Left renal pelvis (tissue), 4 donors: ENCODE results near the gene ALLC. TPM values are rescaled to one million over a fixed set of nuclear protein-coding genes. Genes with fewer than 3 reads are reported as not detected.

ENCODE experiments used
- DNase-seq, 4 donors: peaks; one replicate each; pipeline ENCODE4 v3.0.0-alpha.2; 2013; ENCODE audit warnings: low read depth in 4 of 4, low spot score in 3 of 4
- polyA plus RNA-seq, 4 donors: library from polyadenylated mRNA; unstranded; fragments of 120-200 nt; gene quantifications; one replicate each; pipeline ENCODE4 v1.2.1, GENCODE V29; 2013; ENCODE audit not compliant: insufficient read length in 4 of 4

ALLC gene
- polyA plus RNA-seq, 4 donors, result 0.68 TPM; not detected in 3

DNA sequence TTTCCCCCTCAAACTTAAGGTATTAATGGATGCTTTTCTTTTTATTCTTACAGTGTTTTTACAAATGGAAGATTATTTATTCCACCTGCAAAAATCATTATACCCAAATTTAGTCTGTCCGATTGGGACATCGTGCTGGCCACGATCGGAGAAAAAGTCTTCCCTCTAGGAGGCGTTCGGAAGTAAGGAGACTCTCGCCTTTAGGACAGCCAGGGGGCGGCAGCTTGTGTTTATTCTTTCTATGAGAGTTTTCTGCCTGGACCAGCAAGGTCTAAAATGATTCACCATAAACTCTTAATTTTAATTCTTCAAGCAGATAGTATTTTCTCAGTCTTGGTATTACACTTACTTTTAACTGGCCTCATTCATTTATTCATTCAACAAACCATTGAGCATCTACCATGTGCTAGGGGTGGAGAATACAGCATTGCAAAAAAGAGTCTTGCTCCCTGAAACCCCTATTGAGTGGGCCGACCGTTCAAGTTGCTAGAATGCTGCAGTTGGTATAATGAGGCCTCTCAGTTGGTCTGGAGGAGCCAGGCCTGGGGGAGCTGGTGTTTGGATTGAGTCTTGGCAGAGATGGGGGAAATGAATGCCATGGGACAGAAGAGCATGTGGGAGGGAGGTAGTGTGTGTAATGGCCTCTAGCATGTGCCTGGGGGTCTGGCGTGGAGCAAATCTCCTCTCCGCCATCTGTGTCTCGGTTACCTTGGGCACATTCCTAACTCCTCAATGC is 84.0 kb downstream of the ALLC start:
- DNase-seq, result no peak

DNA sequence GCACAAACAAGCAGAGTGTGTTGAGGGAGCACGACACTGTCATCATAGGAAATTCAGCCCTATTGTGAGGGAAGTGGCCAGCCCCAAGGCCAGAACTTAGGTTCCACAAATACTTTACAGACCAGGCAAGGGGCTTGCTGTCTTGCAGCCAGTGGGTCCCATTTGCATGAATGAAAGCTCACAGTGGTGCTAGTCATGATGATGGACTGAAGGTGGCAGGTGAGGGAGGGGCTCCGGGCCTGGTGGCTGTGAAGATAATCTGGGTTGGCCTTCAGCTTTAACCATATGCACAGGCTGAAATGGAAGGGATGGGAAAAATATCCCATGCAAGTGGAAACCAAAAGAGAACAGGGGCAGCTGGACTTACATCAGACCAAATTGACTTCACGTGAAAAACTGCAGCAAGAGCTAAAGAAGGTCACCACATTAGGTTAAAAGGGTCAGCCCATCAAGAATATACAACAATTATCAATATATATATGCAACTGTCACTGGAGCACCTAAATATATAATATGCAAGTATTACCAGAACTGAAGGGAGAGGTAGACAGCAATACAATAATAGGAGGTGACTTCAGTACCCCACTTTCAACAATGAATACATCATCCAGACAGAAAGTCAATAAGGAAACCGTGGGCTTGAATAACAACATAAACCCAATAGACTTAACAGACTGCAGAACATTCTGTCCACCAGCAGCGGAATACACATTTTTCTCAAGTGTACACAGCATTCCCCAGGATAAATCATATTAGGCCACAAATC is 84.9 kb downstream of the ALLC start:
- DNase-seq, result no peak

DNA sequence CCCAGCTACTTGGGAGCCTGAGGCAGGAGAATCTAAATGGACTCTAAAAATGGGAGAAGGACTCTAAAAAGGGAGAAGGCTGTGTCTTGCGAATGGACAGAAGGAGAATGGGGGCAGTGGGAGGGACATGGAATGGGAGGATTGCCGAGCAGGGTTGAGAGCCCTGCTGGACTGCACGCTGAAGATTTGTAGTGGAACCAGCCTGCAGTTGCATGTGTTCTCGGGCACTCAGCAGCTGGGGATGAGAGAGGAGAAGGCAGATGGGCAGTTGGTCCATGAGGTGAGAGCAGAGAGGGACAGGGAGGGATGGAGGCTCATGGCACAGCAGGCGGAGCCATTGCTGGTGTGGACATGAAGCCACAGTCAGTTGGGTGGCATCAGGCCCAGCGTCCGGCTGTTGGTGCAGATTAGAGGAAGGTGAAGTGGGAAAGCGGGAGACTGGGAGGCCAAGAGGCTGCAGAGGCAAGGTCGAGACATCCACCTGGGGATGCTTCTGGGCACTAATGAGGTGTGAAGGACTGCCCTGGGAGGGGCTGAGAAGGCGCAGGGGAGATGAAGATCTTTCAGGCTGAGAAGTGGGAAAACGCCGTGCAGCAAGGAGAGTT is 86.1 kb downstream of the ALLC start:
- no peak for DNase-seq

DNA sequence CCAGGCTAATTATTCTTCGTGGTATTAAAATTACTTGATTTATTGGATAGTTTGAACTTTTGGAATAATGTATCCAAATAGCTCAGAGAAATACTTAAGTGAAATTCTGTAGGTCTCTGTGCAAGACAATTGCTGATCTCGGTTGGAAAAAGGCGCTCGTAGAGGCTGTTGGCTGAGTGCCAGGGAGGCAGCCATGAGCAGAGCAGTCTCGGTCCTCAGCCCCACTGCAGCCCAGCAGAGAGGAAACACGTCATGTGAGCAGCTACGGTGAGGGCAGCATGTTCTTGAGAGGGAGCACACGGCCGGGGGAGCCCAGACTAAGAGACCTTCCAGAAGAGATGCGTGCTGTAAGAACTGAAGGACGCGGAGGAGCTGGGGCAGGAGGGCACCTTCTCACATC is 87.9 kb downstream of the ALLC start:
- DNase-seq, result no peak

- no peak for DNase-seq
These were observed 89.1 kb downstream of the ALLC start for GRCh38 chr2:3747032-3747654.

DNA sequence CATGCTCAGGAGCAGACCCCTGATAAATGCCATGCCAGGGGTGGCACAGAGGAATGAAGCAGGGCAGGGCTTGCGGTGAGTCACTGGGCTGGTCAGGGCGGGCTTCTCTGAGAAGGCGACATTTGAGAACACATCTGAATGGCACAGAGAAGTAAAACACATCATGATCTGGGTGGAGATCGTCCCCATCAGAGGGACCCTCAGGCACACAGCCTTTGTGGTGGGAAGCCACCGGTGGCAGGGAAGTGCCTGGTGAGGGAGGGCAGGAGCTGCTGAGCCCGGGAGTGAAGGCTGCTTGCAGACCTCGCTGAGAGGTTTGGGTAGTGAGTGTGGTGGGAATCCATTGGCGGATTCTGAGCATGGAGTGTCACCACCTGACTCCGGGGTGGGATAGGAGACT is 89.8 kb downstream of the ALLC start:
- DNase-seq, result no peak

GRCh38 chr2:3749201-3749600 is 91.2 kb downstream of the ALLC start:
- no peak for DNase-seq

DNA sequence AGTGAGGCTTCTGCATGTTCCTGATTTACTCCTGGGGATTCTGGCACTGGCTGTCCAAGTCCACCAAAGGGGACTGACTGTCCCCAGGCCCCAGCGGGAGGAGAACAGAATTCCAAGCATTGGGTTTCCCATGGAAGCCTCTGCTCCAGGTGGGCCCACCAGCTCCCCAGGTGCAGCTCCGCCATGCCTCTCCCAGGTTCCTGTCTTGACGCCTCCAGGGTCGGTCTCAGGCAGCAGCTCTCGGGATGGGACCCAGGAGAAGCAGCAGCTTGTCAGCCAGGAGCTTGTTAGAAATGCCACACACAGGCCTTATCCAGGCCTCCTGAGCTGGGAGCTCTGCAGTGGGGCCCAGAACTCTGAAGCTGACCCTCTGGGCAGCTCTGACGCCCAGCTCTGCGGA is 93.3 kb downstream of the ALLC start:
- DNase-seq, result no peak

DNA sequence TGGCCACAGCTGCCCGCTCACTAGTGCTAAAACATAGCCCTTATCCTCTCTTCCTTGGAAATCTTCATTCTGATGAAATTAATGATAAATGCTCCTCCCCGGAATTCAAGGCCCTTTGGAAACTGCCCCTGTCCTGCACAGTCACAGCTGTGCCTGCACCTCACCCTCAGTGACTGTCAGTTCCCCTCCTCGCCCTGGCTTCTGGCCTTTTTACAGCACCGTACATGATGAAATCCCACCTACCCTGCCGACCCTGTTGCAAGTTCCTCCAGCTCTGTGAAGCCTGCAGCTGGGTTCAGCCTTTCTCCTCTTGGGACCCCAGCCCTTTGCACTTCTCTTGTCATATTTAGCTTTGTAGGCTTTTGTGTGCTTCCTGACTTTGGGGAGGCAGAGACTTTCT is 93.8 kb downstream of the ALLC start:
- DNase-seq, result no peak

Other genes starting within 250 kb of the ALLC start
- gene ADI1, start 138.7 kb upstream of the ALLC start, polyA plus RNA-seq, result 10 to 100 TPM; 66.6 to 73.5 (median 71.4) TPM
- gene RNASEH1, start 99.9 kb upstream of the ALLC start, polyA plus RNA-seq, result 10 to 100 TPM; 15.1 to 19.5 (median 17.4) TPM
- gene RPS7, start 82.9 kb upstream of the ALLC start, polyA plus RNA-seq, result 1,000 to 10,000 TPM; 1,247 to 1,818 (median 1,585) TPM
- gene COLEC11, start 63.1 kb upstream of the ALLC start, polyA plus RNA-seq, result 1 to 10 TPM in 3 of 4 donors, under 1 TPM in 1; 0.72 to 3.1 (median 1.5) TPM
- gene DCDC2C, start 45.4 kb downstream of the ALLC start, polyA plus RNA-seq, result 1 to 10 TPM in 2 of 4 donors, under 1 TPM in 2; 0.32 to 2.6 (median 0.99) TPM